HG03575 (cell line): ENCODE measurements around the gene PLXNB2.

Source experiments
- ATAC-seq: cut with Tn5 transposase; IDR thresholded peaks from one replicate; pipeline ENCODE4 v1.9.1; 2021; ENCODE audit not compliant: unreplicated experiment, insufficient number of reproducible peaks, low FRiP score; ENCODE audit errors: extremely low read depth

PLXNB2 gene

GRCh38 chr22:50301581-50301991 is 5.9 kb downstream of the PLXNB2 start:
- ATAC-seq, result no peak

- ATAC-seq, result no peak
Observed at GRCh38 chr22:50300620-50301257, 6.7 kb downstream of the PLXNB2 start.

GRCh38 chr22:50299785-50300619 is 7.4 kb downstream of the PLXNB2 start:
- ATAC-seq, result no peak

GRCh38 chr22:50298937-50299784 is 8.3 kb downstream of the PLXNB2 start:
- ATAC-seq, result no peak

GRCh38 chr22:50298266-50298637 is 9.2 kb downstream of the PLXNB2 start:
- ATAC-seq, result no peak

GRCh38 chr22:50297510-50298265 is 9.8 kb downstream of the PLXNB2 start:
- ATAC-seq, result no peak

- ATAC-seq, result no peak
Observed at GRCh38 chr22:50296658-50297490, 10.6 kb downstream of the PLXNB2 start.

- no peak for ATAC-seq
Observed at GRCh38 chr22:50294319-50294656, 13.2 kb downstream of the PLXNB2 start.

- no peak for ATAC-seq
Observed at GRCh38 chr22:50293441-50294318, 13.8 kb downstream of the PLXNB2 start.

- ATAC-seq, result no peak
Observed at GRCh38 chr22:50292643-50293440, 14.6 kb downstream of the PLXNB2 start.

- ATAC-seq, result no peak
Observed at GRCh38 chr22:50289942-50290630, 17.4 kb downstream of the PLXNB2 start.

GRCh38 chr22:50289151-50289941 is 18.1 kb downstream of the PLXNB2 start:
- no peak for ATAC-seq

GRCh38 chr22:50287731-50288130 is 19.7 kb downstream of the PLXNB2 start:
- ATAC-seq, result no peak

- no peak for ATAC-seq
Observed at GRCh38 chr22:50286701-50287318, 20.6 kb downstream of the PLXNB2 start.

- no peak for ATAC-seq
Observed at GRCh38 chr22:50286275-50286674, 21.2 kb downstream of the PLXNB2 start.
